ENCODE measurements around the gene RNF144A.

GRCh38 chr2:6932828-6933227 is 15.6 kb downstream of the RNF144A start:
- no peak for TF ChIP-seq E2F4 (CRISPR knock-in tag; IDR thresholded peaks at IDR 0.05; ENCODE audit: borderline replicate concordance, low read depth)
- TF ChIP-seq CREM (CRISPR knock-in tag; IDR thresholded peaks at IDR 0.05): no peak
- no peak for TF ChIP-seq CTCF (IDR thresholded peaks at IDR 0.05)
- TF ChIP-seq ETV6 (CRISPR knock-in tag; IDR thresholded peaks at IDR 0.05): no peak
- TF ChIP-seq, protein P1, sequence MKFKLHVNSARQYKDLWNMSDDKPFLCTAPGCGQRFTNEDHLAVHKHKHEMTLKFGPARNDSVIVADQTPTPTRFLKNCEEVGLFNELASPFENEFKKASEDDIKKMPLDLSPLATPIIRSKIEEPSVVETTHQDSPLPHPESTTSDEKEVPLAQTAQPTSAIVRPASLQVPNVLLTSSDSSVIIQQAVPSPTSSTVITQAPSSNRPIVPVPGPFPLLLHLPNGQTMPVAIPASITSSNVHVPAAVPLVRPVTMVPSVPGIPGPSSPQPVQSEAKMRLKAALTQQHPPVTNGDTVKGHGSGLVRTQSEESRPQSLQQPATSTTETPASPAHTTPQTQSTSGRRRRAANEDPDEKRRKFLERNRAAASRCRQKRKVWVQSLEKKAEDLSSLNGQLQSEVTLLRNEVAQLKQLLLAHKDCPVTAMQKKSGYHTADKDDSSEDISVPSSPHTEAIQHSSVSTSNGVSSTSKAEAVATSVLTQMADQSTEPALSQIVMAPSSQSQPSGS (CRISPR knock-in tag; IDR thresholded peaks at IDR 0.05; ENCODE audit: borderline replicate concordance, low read depth): no peak
- TF ChIP-seq, protein P2, sequence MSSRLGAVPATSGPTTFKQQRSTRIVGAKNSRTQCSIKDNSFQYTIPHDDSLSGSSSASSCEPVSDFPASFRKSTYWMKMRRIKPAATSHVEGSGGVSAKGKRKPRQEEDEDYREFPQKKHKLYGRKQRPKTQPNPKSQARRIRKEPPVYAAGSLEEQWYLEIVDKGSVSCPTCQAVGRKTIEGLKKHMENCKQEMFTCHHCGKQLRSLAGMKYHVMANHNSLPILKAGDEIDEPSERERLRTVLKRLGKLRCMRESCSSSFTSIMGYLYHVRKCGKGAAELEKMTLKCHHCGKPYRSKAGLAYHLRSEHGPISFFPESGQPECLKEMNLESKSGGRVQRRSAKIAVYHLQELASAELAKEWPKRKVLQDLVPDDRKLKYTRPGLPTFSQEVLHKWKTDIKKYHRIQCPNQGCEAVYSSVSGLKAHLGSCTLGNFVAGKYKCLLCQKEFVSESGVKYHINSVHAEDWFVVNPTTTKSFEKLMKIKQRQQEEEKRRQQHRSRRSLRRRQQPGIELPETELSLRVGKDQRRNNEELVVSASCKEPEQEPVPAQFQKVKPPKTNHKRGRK (CRISPR knock-in tag; IDR thresholded peaks at IDR 0.05; ENCODE audit: borderline replicate concordance): no peak
- TF ChIP-seq, protein P3, sequence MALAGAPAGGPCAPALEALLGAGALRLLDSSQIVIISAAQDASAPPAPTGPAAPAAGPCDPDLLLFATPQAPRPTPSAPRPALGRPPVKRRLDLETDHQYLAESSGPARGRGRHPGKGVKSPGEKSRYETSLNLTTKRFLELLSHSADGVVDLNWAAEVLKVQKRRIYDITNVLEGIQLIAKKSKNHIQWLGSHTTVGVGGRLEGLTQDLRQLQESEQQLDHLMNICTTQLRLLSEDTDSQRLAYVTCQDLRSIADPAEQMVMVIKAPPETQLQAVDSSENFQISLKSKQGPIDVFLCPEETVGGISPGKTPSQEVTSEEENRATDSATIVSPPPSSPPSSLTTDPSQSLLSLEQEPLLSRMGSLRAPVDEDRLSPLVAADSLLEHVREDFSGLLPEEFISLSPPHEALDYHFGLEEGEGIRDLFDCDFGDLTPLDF (CRISPR knock-in tag; IDR thresholded peaks at IDR 0.05): no peak
- TF ChIP-seq, protein P4, sequence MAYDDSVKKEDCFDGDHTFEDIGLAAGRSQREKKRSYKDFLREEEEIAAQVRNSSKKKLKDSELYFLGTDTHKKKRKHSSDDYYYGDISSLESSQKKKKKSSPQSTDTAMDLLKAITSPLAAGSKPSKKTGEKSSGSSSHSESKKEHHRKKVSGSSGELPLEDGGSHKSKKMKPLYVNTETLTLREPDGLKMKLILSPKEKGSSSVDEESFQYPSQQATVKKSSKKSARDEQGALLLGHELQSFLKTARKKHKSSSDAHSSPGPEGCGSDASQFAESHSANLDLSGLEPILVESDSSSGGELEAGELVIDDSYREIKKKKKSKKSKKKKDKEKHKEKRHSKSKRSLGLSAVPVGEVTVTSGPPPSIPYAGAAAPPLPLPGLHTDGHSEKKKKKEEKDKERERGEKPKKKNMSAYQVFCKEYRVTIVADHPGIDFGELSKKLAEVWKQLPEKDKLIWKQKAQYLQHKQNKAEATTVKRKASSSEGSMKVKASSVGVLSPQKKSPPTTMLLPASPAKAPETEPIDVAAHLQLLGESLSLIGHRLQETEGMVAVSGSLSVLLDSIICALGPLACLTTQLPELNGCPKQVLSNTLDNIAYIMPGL (CRISPR knock-in tag; IDR thresholded peaks at IDR 0.05): no peak
- TF ChIP-seq TP53 (CRISPR knock-in tag; IDR thresholded peaks at IDR 0.05): no peak
